Raji (cell line): ENCODE data around the gene ITGA2.

Source experiments
- POLR2A ChIP-seq: IDR thresholded peaks from 2 replicates; pipeline ENCODE4 v1.6.1; 2011; ENCODE audit warnings: low read depth, low read length, control low read depth; ENCODE audit not compliant: insufficient read depth

ITGA2 gene

GRCh38 chr5:52989025-52989780 lies at the start of gene ITGA2:
ITGA2 (plus strand) TSS chr5:52989352; CDS start chr5:52989469, 117 bp downstream.
- TF ChIP-seq POLR2A = no peak

- TF ChIP-seq POLR2A = no peak
Measured at GRCh38 chr5:52943285-52943684, 45.9 kb upstream of the ITGA2 start.

- TF ChIP-seq POLR2A = no peak
Measured at GRCh38 chr5:52943808-52944207, 45.3 kb upstream of the ITGA2 start.

- no peak for TF ChIP-seq POLR2A
Measured at GRCh38 chr5:52945040-52945439, 44.1 kb upstream of the ITGA2 start.

- TF ChIP-seq POLR2A = no peak
Measured at GRCh38 chr5:52947208-52947607, 41.9 kb upstream of the ITGA2 start.

GRCh38 chr5:52947851-52948250 lies 41.3 kb upstream of the ITGA2 start:
- no peak for TF ChIP-seq POLR2A

GRCh38 chr5:52948418-52949076 lies 40.6 kb upstream of the ITGA2 start:
- no peak for TF ChIP-seq POLR2A

GRCh38 chr5:52950686-52951085 lies 38.5 kb upstream of the ITGA2 start:
- no peak for TF ChIP-seq POLR2A

GRCh38 chr5:52952483-52952882 lies 36.7 kb upstream of the ITGA2 start:
- no peak for TF ChIP-seq POLR2A

GRCh38 chr5:52956014-52956413 lies 33.1 kb upstream of the ITGA2 start:
- TF ChIP-seq POLR2A = no peak

GRCh38 chr5:52956915-52957747 lies 32.0 kb upstream of the ITGA2 start:
- TF ChIP-seq POLR2A = no peak

- no peak for TF ChIP-seq POLR2A
Measured at GRCh38 chr5:52961274-52961681, 27.9 kb upstream of the ITGA2 start.

- no peak for TF ChIP-seq POLR2A
Measured at GRCh38 chr5:52963636-52964035, 25.5 kb upstream of the ITGA2 start.

- no peak for TF ChIP-seq POLR2A
Measured at GRCh38 chr5:52964138-52964537, 25.0 kb upstream of the ITGA2 start.

GRCh38 chr5:52977264-52977897 lies 11.8 kb upstream of the ITGA2 start:
- no peak for TF ChIP-seq POLR2A
